ENCODE data around the gene PLPP1.

- TF ChIP-seq CTCF (IDR thresholded peaks at IDR 0.05): no peak
- TF ChIP-seq POLR2A (IDR thresholded peaks at IDR 0.05): no peak
Observed at GRCh38 chr5:55572020-55572419, 37.3 kb upstream of the PLPP1 start.

Data from testis (tissue), 2 donors.